ENCODE results near the gene PSRC1. TPM values are rescaled to one million over a fixed set of nuclear protein-coding genes. Genes with fewer than 3 reads are reported as not detected.
A peak's percentile ranks its signal among the peaks of the same experiment; 100 is the strongest.
"Not testable (repeated sequence)": the region's sequence is repeated elsewhere in the genome, so short reads cannot be mapped to it uniquely, and the experiment has no call there.

Gene PSRC1
- total RNA-seq, 3 donors from 2014 or later: 4.2 to 5.9 (median 4.3) TPM

- no peaks in the 10 kb centered on the region for H3K4me1 ChIP-seq
- H3K9me3 ChIP-seq: no peaks in the 10 kb centered on the region
- no peaks in the 10 kb centered on the region for H3K27me3 ChIP-seq
- no peaks in the 10 kb centered on the region for H3K36me3 ChIP-seq
- TF ChIP-seq CTCF (IDR thresholded peaks at IDR 0.05): no peak
- no peak for TF ChIP-seq POLR2A (IDR thresholded peaks at IDR 0.05)
- TF ChIP-seq POLR2AphosphoS5 (IDR thresholded peaks at IDR 0.05): no peak
- no peak overlapping the region for H3K4me3 ChIP-seq
- intact Hi-C loops (cut with DNase I; ENCODE audit: low total_unique reads): no loop called here
- DNase-seq (ENCODE audit: low spot score in 2 of 2): no peak
- H3K27ac ChIP-seq: no peak overlapping the region
Measured at GRCh38 chr1:109290998-109291397, 8.1 kb upstream of the PSRC1 start.

GRCh38 chr1:109290137-109290536 is 7.2 kb upstream of the PSRC1 start:
- DNase-seq (ENCODE audit: low spot score in 2 of 2): no peak
- no peak overlapping the region for H3K27ac ChIP-seq
- intact Hi-C loops (cut with DNase I; ENCODE audit: low total_unique reads): no loop called here

GRCh38 chr1:109286762-109287161 is 3.8 kb upstream of the PSRC1 start:
- DNase-seq (ENCODE audit: low spot score in 2 of 2); H3K4me3 ChIP-seq; intact Hi-C loops (cut with DNase I; ENCODE audit: low total_unique reads); H3K4me1 ChIP-seq; H3K36me3 ChIP-seq; H3K27ac ChIP-seq; H3K9me3 ChIP-seq; H3K27me3 ChIP-seq: not testable (repeated sequence)

More at GRCh38 chr1:109290137-109290536, 7.2 kb upstream of the PSRC1 start:
- Histone ChIP-seq H3K4me1 (no peaks in the 10 kb centered on the region), H3K27me3 (no peaks in the 10 kb centered on the region), H3K36me3 (no peaks in the 10 kb centered on the region), H3K9me3 (no peaks in the 10 kb centered on the region), H3K4me3 (no peak overlapping the region)
- TF ChIP-seq POLR2AphosphoS5 (IDR thresholded peaks at IDR 0.05) (no peak), CTCF (IDR thresholded peaks at IDR 0.05) (no peak)

- Histone ChIP-seq H3K27ac (peak overlapping the region; percentile 84 to 86), H3K27me3 (no peaks in the 10 kb centered on the region), H3K4me3 (peak overlapping the region; percentile 58 to 68 (median 61)), H3K4me1 (peaks cover 0 to 3% of the 10 kb centered on the region in 2 donors), H3K9me3 (no peaks in the 10 kb centered on the region), H3K36me3 (no peaks in the 10 kb centered on the region)
- DNase-seq (ENCODE audit: low spot score in 2 of 2): no peak
- TF ChIP-seq POLR2AphosphoS5 (IDR thresholded peaks at IDR 0.05) (no peak), POLR2A (IDR thresholded peaks at IDR 0.05) (no peak), CTCF (IDR thresholded peaks at IDR 0.05) (no peak)
- intact Hi-C loops (cut with DNase I; ENCODE audit: low total_unique reads): no loop called here
Measured at GRCh38 chr1:109283748-109284600, 1.0 kb upstream of the PSRC1 start.

GRCh38 chr1:109282497-109282951 is 421 bp downstream of the PSRC1 start:
- DNase-seq (ENCODE audit: low spot score in 2 of 2): no peak
- H3K27ac ChIP-seq: peak overlapping the region; percentile 2 to 86
- TF ChIP-seq CTCF (IDR thresholded peaks at IDR 0.05) (no peak), POLR2AphosphoS5 (IDR thresholded peaks at IDR 0.05) (no peak), POLR2A (IDR thresholded peaks at IDR 0.05) (no peak)
- intact Hi-C loops (cut with DNase I; ENCODE audit: low total_unique reads): no loop called here
- H3K4me1 ChIP-seq: peaks cover 0 to 3% of the 10 kb centered on the region in 2 donors
- no peaks in the 10 kb centered on the region for H3K27me3 ChIP-seq
- H3K9me3 ChIP-seq: no peaks in the 10 kb centered on the region
- H3K4me3 ChIP-seq: peak overlapping the region; percentile 58 to 68 (median 61)
- no peaks in the 10 kb centered on the region for H3K36me3 ChIP-seq
